HCT116 (cell line): ENCODE results near the gene UCHL5. TPM values are rescaled to one million over a fixed set of nuclear protein-coding genes. Genes with fewer than 3 reads are reported as not detected.

Experiments
- ATAC-seq: fragments of 200-7000 bp; cut with Tn5 transposase; 2 replicates; pipeline ENCODE4 v1.9.1; 2020; ENCODE audit warnings: mild to moderate bottlenecking, moderate library complexity
- BruUV-seq: library from RNA; stranded (reverse); fragments of 400-500 nt; replicated peaks from 2 replicates; lab custom pipeline; 2021; lab: Mats Ljungman, UMichigan
- CTCF ChIA-PET: fragments of 300-600 bp; sonication (Branson Sonifier 250); formaldehyde crosslinking; loops from one replicate; lab custom pipeline; 2021; ENCODE audit warnings: antibody characterized with exemption; lab: Charles Lee
- POLR2A ChIA-PET: fragments of 300-600, 350-600 bp; sonication (Branson Sonifier 250); formaldehyde crosslinking; loops from one replicate; lab custom pipeline; 2021; ENCODE audit warnings: antibody characterized with exemption; lab: Charles Lee
- RAD21 ChIA-PET, 2 experiments: fragments of 300-600 bp; sonication (Branson Sonifier 250); formaldehyde crosslinking; loops; one replicate each; lab custom pipeline; 2023; ENCODE audit warnings: low total read pairs in 2 of 2; ENCODE audit not compliant: uncharacterized antibody in 2 of 2, unreplicated experiment in 2 of 2, low non-redundant PET in 1 of 2; lab: Charles Lee
- DNase-seq: peaks from one replicate; pipeline ENCODE4 v3.0.0-alpha.2; 2010; ENCODE audit warnings: low read depth, low spot score
- H2AFZ ChIP-seq: fragments of 200-600 bp; shearing (Covaris generic), sonication (generic); 2 replicates; pipeline ENCODE4 v1.6.1; 2017; ENCODE audit warnings: low read depth, mixed run types, mixed read lengths, antibody characterized with exemption, low read length; ENCODE audit not compliant: poor library complexity, severe bottlenecking
- H3K27ac ChIP-seq: 2 replicates; pipeline ENCODE4 v1.5.1; 2012; ENCODE audit warnings: low read depth, low read length
- H3K27me3 ChIP-seq: fragments of 200-600 bp; sonication (generic); 2 replicates; pipeline ENCODE4 v1.6.1; 2016; ENCODE audit warnings: mixed run types, low read length, mixed read lengths; ENCODE audit not compliant: insufficient read depth
- H3K36me3 ChIP-seq, 2 experiments: fragments of 200-500 bp in 1 of 2; fragments of 200-600 bp in 1 of 2; sonication (Bioruptor generic) in 1 of 2; sonication (generic) in 1 of 2; 2 replicates each; pipeline versions ENCODE4 v1.5.1 to v1.6.1; 2014 to 2016; ENCODE audit warnings: low read length in 2 of 2, inconsistent platforms in 1 of 2, mixed read lengths in 1 of 2, mixed run types in 1 of 2; ENCODE audit not compliant: insufficient read depth in 2 of 2, control insufficient read depth in 1 of 2
- H3K4me1 ChIP-seq, 2 experiments: fragments of 200-600 bp in 1 of 2; sonication (generic) in 1 of 2; 2 replicates each; pipeline versions ENCODE4 v1.5.1 to v1.6.1; 2012 to 2017; ENCODE audit warnings: low read length in 2 of 2, inconsistent platforms in 1 of 2, mild to moderate bottlenecking in 1 of 2, mixed read lengths in 1 of 2, mixed run types in 1 of 2, moderate library complexity in 1 of 2; ENCODE audit not compliant: insufficient read depth in 2 of 2, control insufficient read depth in 1 of 2
- H3K4me2 ChIP-seq: fragments of 200-600 bp; sonication (generic); 2 replicates; pipeline ENCODE4 v1.6.1; 2017; ENCODE audit warnings: mixed run types, low read length, mixed read lengths
- H3K4me3 ChIP-seq, 2 experiments: fragments of 200-600 bp in 1 of 2; sonication (generic) in 1 of 2; replicated peaks in 1 of 2; 2 replicates each; pipeline ENCODE4 v1.5.1; 2011 to 2016; ENCODE audit warnings: low read length in 2 of 2, control low read depth in 1 of 2, low read depth in 1 of 2, mild to moderate bottlenecking in 1 of 2, mixed read lengths in 1 of 2, mixed run types in 1 of 2
- H3K79me2 ChIP-seq: fragments of 200-600 bp; sonication (generic); 2 replicates; pipeline ENCODE4 v1.6.1; 2017; ENCODE audit warnings: mild to moderate bottlenecking, mixed run types, low read length, moderate library complexity, mixed read lengths; ENCODE audit not compliant: insufficient read depth
- H3K9ac ChIP-seq: fragments of 200-600 bp; sonication (generic); 2 replicates; pipeline ENCODE4 v1.6.1; 2016; ENCODE audit warnings: low read length, mixed read lengths
- H3K9me2 ChIP-seq: fragments of 200-600 bp; sonication (generic), shearing (Covaris generic); 2 replicates; pipeline ENCODE4 v1.6.1; 2017; ENCODE audit warnings: mixed run types, mild to moderate bottlenecking, moderate library complexity; ENCODE audit not compliant: insufficient read depth
- H3K9me3 ChIP-seq, 2 experiments: fragments of 200-500 bp in 1 of 2; fragments of 200-600 bp in 1 of 2; sonication (Bioruptor generic) in 1 of 2; sonication (generic) in 1 of 2; 2 replicates each; pipeline ENCODE4 v1.6.1; 2014 to 2017; ENCODE audit warnings: low read length in 2 of 2, mixed read lengths in 2 of 2, inconsistent platforms in 1 of 2, low read depth in 1 of 2, mild to moderate bottlenecking in 1 of 2, mixed run types in 1 of 2, moderate library complexity in 1 of 2; ENCODE audit not compliant: control insufficient read depth in 1 of 2, insufficient read depth in 1 of 2
- H4K20me1 ChIP-seq: fragments of 200-600 bp; sonication (generic), shearing (Covaris generic); 2 replicates; pipeline ENCODE4 v1.6.1; 2017; ENCODE audit warnings: mixed run types, mild to moderate bottlenecking, moderate library complexity; ENCODE audit not compliant: insufficient read depth
- CEBPB ChIP-seq: IDR thresholded peaks from 2 replicates; pipeline ENCODE4 v1.6.1; 2012; ENCODE audit warnings: low read depth
- ELF1 ChIP-seq: IDR thresholded peaks from 2 replicates; pipeline ENCODE4 v1.6.1; 2012; ENCODE audit warnings: low read depth, borderline replicate concordance
- EZH2phosphoT487 ChIP-seq: fragments of 200-600 bp; IDR thresholded peaks from 2 replicates; pipeline ENCODE4 v1.6.1; 2018; ENCODE audit warnings: antibody characterized with exemption, borderline replicate concordance
- POLR2A ChIP-seq: IDR thresholded peaks from 2 replicates; pipeline ENCODE4 v1.7.0; 2011; ENCODE audit warnings: borderline replicate concordance; ENCODE audit not compliant: insufficient read depth, insufficient read length; ENCODE audit errors: extremely low read depth
- SIN3A ChIP-seq: IDR thresholded peaks from 2 replicates; pipeline ENCODE4 v1.6.1; 2012; ENCODE audit warnings: low read depth
- SP1 ChIP-seq: IDR thresholded peaks from 2 replicates; pipeline ENCODE4 v1.6.1; 2012; ENCODE audit warnings: low read depth
- SRF ChIP-seq: IDR thresholded peaks from 2 replicates; pipeline ENCODE4 v1.6.1; 2012; ENCODE audit warnings: low read depth
- TCF7L2 ChIP-seq: IDR thresholded peaks from 2 replicates; pipeline ENCODE4 v1.7.0; 2011; ENCODE audit warnings: borderline replicate concordance, inconsistent platforms; ENCODE audit not compliant: insufficient read depth, insufficient read length; ENCODE audit errors: extremely low read depth
- YY1 ChIP-seq: IDR thresholded peaks from 2 replicates; pipeline ENCODE4 v1.6.1; 2011; ENCODE audit warnings: low read length, low read depth, moderate library complexity, mild to moderate bottlenecking; ENCODE audit not compliant: insufficient replicate concordance; ENCODE audit errors: extremely low read depth
- ZFX ChIP-seq: fragments of 450-650 bp; IDR thresholded peaks from 2 replicates; pipeline ENCODE4 v1.6.1; 2017
- intact Hi-C: fragments of 100-400 bp; cut with micrococcal nuclease; formaldehyde crosslinking; loops from 2 replicates; pipeline ENCODE4 v1.10.0; 2022
- total RNA-seq: library from RNA; stranded (reverse); gene quantifications from one replicate; pipeline ENCODE4 v1.2.1, GENCODE V29; 2021; ENCODE audit not compliant: unreplicated experiment
- TF ChIP-seq, protein P1 (sequence below): IDR thresholded peaks from 2 replicates; pipeline ENCODE4 v1.6.1; 2011; ENCODE audit warnings: mild to moderate bottlenecking, low read length, moderate library complexity; ENCODE audit not compliant: insufficient replicate concordance; ENCODE audit errors: extremely low read depth
- TF ChIP-seq, protein P2 (sequence below): IDR thresholded peaks from 2 replicates; pipeline ENCODE4 v1.6.1; 2012
- TF ChIP-seq, protein P3 (sequence below), 3 experiments: fragments of 200-600 bp in 1 of 3; sonication (generic) in 1 of 3; IDR thresholded peaks in 2 of 3; conservative IDR thresholded peaks in 1 of 3; 2 replicates each; pipeline ENCODE4 v1.5.1; 2012 to 2017; ENCODE audit warnings: low read depth in 2 of 3, low read length in 2 of 3, antibody characterized with exemption in 1 of 3, borderline replicate concordance in 1 of 3, control low read depth in 1 of 3, mild to moderate bottlenecking in 1 of 3, mixed read lengths in 1 of 3, mixed run types in 1 of 3, moderate library complexity in 1 of 3; ENCODE audit not compliant: insufficient read depth in 1 of 3

The UCHL5 gene
- total RNA-seq, 1 experiment from 2014 or later, result 75.8 TPM

DNA sequence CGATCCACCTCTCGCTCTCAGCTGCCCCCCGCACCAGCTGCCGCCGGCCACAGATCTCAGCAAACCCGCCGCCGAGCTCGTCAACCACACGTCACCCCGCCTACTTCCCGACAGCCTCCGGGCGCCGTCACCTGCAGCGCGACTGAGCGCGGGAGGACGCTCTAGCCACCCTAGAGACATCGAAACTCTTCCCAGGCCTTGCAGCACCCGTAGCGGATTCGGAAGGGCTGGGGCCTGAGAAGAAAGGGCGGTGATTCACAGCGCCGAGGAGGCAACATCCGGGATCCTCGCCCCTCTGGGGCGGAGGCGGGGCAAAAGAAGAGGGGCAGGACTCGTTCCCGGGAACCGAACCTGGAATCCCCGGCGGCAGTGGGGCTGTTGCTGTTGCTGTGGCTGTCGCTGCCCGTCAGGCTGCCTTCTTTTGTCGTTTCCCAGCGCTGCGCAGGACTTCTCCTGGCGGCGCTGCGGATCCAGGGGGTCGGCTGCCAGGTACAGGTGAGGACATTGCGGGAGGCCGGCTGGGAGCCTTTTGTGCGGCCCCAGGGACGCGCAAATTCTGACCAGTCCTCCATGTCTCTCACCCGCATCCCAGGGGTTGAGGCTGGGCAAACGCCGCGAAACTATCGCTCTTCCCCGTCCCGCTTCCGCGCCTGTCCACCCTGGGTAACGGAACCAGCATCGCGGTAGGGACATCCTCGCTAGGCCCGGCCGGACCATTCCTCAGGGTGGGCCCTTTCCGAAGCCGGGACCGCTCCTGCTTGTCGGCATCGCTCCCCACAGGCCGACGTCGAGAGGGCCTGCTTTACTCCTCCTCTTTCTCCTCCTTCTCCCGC, at the start of gene UCHL5, which contains the start of gene RO60 (continued):
- TF ChIP-seq TCF7L2 (peak; percentile 91), POLR2A (peak; percentile 94), ELF1 (peak; percentile 90)
- TF ChIP-seq, protein P1, sequence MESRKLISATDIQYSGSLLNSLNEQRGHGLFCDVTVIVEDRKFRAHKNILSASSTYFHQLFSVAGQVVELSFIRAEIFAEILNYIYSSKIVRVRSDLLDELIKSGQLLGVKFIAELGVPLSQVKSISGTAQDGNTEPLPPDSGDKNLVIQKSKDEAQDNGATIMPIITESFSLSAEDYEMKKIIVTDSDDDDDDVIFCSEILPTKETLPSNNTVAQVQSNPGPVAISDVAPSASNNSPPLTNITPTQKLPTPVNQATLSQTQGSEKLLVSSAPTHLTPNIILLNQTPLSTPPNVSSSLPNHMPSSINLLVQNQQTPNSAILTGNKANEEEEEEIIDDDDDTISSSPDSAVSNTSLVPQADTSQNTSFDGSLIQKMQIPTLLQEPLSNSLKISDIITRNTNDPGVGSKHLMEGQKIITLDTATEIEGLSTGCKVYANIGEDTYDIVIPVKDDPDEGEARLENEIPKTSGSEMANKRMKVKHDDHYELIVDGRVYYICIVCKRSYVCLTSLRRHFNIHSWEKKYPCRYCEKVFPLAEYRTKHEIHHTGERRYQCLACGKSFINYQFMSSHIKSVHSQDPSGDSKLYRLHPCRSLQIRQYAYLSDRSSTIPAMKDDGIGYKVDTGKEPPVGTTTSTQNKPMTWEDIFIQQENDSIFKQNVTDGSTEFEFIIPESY, result peak; percentile 89

DNA sequence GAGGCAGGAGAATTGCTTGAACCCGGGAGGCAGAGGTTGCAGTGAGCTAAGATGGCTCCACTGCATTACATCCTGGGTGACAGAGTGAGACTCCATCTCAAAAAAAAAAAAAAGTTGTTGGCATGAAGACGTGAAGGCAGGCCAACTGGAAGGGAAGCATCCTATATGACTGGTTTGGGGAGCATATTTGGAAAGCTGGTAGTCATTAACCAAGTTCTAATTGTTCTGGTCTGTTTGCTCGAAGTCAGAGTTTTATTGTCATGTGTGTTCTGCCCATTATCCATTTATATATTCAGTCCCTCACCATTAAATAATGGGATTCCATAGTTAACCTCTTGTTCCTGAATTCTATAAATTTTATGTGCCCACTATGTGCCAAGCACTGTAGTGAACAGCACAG, 49.3 kb upstream of the UCHL5 start:
- Histone ChIP-seq H3K9me2 (no peaks in the 10 kb centered on the region), H3K79me2 (peaks cover 13% of the 10 kb centered on the region), H3K9me3 (no peaks in the 10 kb centered on the region), H3K27me3 (no peaks in the 10 kb centered on the region), H4K20me1 (no peaks in the 10 kb centered on the region), H3K27ac (no peak overlapping the region), H3K36me3 (no peaks in the 10 kb centered on the region), H3K4me3 (no peak overlapping the region), H3K9ac (no peak overlapping the region), H2AFZ (no peak overlapping the region), H3K4me2 (no peak overlapping the region), H3K4me1 (peaks cover 25 to 31% of the 10 kb centered on the region in 2 experiments)
- POLR2A ChIA-PET, result no interaction called here
- no peak for TF ChIP-seq SRF
- no peak for TF ChIP-seq POLR2A
- TF ChIP-seq, protein P2, sequence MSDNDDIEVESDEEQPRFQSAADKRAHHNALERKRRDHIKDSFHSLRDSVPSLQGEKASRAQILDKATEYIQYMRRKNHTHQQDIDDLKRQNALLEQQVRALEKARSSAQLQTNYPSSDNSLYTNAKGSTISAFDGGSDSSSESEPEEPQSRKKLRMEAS, result no peak
- no peak for TF ChIP-seq CEBPB
- no peak for TF ChIP-seq ZFX
- TF ChIP-seq, protein P3, sequence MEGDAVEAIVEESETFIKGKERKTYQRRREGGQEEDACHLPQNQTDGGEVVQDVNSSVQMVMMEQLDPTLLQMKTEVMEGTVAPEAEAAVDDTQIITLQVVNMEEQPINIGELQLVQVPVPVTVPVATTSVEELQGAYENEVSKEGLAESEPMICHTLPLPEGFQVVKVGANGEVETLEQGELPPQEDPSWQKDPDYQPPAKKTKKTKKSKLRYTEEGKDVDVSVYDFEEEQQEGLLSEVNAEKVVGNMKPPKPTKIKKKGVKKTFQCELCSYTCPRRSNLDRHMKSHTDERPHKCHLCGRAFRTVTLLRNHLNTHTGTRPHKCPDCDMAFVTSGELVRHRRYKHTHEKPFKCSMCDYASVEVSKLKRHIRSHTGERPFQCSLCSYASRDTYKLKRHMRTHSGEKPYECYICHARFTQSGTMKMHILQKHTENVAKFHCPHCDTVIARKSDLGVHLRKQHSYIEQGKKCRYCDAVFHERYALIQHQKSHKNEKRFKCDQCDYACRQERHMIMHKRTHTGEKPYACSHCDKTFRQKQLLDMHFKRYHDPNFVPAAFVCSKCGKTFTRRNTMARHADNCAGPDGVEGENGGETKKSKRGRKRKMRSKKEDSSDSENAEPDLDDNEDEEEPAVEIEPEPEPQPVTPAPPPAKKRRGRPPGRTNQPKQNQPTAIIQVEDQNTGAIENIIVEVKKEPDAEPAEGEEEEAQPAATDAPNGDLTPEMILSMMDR (IDR thresholded peaks at IDR 0.05 in 2 of 3, conservative IDR thresholded peaks at IDR 0.05 in 1 of 3; ENCODE audit: borderline replicate concordance in 1 of 3, insufficient read depth in 1 of 3, low read depth in 2 of 3, low read length in 2 of 3), result no peak
- TF ChIP-seq YY1, result no peak
- TF ChIP-seq, protein P1, result no peak
- no peak for TF ChIP-seq EZH2phosphoT487
- TF ChIP-seq SP1, result no peak
- TF ChIP-seq SIN3A, result no peak
- intact Hi-C loops, result no loop called here
- BruUV-seq, result no TSS peak
- RAD21 ChIA-PET, result no interaction called here
- DNase-seq, result no peak
- ATAC-seq, result no peak
- CTCF ChIA-PET, result interaction anchor here (1.4 kb wide), 1 partner anchor 14 kb away, joined by 4 read pairs; no protein-coding TSS in a partner anchor
